22Rv1 (cell line): ENCODE results near the gene CHMP2A.

Experiments
- ZFX ChIP-seq: fragments of 450-650 bp; IDR thresholded peaks from 2 replicates; pipeline ENCODE4 v1.6.1; 2017; ENCODE audit warnings: antibody characterized with exemption, borderline replicate concordance
- TF ChIP-seq, protein P1 (sequence below): fragments of 450-650 bp; IDR thresholded peaks from 2 replicates; pipeline ENCODE4 v1.5.1; 2017; ENCODE audit warnings: mild to moderate bottlenecking

DNA sequence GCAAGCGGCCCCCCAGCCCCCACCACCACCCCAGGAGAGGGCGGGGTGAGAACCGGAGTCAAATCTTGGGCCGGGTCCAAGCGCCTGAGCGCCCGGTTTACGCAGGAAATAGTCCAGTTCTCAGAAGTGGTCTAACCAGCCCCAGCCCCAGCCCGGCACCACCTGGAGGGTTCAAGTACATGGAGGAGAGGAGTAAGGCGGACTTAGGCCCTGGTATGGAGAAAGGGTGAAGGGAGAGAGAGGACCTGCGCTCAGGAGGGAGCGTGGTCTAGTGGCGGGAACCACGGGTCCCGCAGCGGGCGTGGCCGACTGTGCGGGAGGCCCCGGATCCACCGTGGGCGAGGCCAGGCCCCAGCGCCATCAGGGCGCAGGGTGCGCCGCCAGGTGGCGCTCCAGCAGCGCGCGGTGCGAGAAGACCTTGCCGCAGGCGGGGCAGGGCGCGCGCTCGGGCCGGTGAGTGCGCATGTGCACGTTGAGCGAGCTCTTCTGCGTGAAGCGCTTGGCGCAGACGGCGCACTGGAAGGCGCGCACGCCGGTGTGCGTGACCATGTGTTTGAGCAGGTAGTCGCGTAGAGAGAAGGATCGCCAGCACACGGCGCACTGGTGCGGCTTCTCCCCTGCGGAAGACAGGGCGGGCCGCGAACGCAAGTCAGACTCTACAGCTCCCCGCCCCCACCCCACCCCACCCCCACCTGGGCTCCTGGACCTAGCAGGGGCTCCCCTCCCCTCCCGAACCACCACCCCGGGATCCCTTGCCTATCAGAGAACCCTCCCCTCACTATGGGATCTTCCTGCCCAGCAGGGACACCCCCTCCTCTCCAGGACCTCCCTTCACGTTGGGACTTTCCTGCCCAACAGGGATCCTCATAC lies 41.0 kb downstream of the CHMP2A start:
- no peak for TF ChIP-seq ZFX
- TF ChIP-seq, protein P1, sequence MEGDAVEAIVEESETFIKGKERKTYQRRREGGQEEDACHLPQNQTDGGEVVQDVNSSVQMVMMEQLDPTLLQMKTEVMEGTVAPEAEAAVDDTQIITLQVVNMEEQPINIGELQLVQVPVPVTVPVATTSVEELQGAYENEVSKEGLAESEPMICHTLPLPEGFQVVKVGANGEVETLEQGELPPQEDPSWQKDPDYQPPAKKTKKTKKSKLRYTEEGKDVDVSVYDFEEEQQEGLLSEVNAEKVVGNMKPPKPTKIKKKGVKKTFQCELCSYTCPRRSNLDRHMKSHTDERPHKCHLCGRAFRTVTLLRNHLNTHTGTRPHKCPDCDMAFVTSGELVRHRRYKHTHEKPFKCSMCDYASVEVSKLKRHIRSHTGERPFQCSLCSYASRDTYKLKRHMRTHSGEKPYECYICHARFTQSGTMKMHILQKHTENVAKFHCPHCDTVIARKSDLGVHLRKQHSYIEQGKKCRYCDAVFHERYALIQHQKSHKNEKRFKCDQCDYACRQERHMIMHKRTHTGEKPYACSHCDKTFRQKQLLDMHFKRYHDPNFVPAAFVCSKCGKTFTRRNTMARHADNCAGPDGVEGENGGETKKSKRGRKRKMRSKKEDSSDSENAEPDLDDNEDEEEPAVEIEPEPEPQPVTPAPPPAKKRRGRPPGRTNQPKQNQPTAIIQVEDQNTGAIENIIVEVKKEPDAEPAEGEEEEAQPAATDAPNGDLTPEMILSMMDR: peak; percentile 98
